HG02870 (cell line): ENCODE results near the gene ARL17B.
A peak's percentile ranks its signal among the peaks of the same experiment; 100 is the strongest.
"Not testable (repeated sequence)": the region's sequence is repeated elsewhere in the genome, so short reads cannot be mapped to it uniquely, and the experiment has no call there.

Experiments used
- ATAC-seq: cut with Tn5 transposase; IDR thresholded peaks from one replicate; pipeline ENCODE4 v1.9.1; 2021; ENCODE audit warnings: mild to moderate bottlenecking, moderate library complexity; ENCODE audit not compliant: unreplicated experiment

ARL17B gene

GRCh38 chr17:46252804-46253203, 108.8 kb downstream of the ARL17B start:
- not testable (repeated sequence) for ATAC-seq

GRCh38 chr17:46249153-46249552, 112.4 kb downstream of the ARL17B start:
- ATAC-seq = not testable (repeated sequence)

- not testable (repeated sequence) for ATAC-seq
These were observed 116.4 kb downstream of the ARL17B start for GRCh38 chr17:46244949-46245768.

- not testable (repeated sequence) for ATAC-seq
These were observed 117.1 kb downstream of the ARL17B start for GRCh38 chr17:46244339-46244913.

- ATAC-seq = not testable (repeated sequence)
These were observed 117.6 kb downstream of the ARL17B start for GRCh38 chr17:46243928-46244327.

- not testable (repeated sequence) for ATAC-seq
These were observed 118.1 kb downstream of the ARL17B start for GRCh38 chr17:46243505-46243904.

- not testable (repeated sequence) for ATAC-seq
These were observed 130.2 kb downstream of the ARL17B start for GRCh38 chr17:46231359-46231758.

GRCh38 chr17:46225274-46225794, 136.2 kb downstream of the ARL17B start:
- ATAC-seq = peak; percentile 98

- peak; percentile 30 for ATAC-seq
These were observed 136.7 kb downstream of the ARL17B start for GRCh38 chr17:46224864-46225263.
